ENCODE data around the gene RUNX3.

DNA sequence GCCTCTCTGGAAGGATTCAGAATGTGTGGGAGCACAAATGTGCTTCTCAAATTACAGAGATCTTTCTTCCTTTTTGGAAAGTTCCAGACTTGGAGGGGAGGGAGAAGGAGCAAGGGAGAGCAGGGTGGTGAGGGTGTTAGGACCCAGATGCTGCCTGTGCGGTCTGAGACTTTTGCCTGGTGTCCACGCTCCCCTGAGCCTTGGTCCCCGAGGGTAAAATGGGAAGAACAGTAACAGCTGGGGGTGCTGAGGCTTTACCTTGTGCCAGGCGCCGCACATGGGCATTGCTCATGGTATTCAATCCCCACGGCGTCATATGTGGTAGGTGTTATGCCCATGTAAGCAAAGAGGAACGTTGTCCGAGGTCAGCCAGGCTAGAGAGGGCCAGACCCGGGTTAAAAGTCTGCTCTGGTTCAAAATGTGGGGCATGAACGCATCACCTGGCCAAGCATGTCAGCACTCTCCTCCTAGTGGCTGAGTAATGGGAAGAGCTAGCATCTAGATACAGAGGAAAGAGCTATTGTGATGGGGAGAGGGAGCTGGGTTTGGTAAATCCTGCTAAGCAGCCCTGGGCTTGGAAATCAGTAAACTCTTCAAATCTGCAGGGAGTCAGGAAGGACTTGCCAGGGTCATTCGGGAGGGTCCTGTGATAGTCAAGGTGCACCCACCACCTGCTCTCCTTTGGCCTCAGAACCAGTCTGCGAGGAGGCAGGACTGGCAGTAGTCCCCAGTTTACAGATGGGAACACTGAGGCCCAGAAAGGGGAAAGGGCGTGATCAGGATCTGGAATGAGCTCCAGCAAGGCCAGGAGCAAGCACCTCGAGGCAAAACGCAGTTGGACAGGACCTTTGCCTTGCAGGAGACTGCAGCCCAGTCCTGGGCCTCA is 4.5 kb upstream of the RUNX3 start:
- TF ChIP-seq, protein P1, sequence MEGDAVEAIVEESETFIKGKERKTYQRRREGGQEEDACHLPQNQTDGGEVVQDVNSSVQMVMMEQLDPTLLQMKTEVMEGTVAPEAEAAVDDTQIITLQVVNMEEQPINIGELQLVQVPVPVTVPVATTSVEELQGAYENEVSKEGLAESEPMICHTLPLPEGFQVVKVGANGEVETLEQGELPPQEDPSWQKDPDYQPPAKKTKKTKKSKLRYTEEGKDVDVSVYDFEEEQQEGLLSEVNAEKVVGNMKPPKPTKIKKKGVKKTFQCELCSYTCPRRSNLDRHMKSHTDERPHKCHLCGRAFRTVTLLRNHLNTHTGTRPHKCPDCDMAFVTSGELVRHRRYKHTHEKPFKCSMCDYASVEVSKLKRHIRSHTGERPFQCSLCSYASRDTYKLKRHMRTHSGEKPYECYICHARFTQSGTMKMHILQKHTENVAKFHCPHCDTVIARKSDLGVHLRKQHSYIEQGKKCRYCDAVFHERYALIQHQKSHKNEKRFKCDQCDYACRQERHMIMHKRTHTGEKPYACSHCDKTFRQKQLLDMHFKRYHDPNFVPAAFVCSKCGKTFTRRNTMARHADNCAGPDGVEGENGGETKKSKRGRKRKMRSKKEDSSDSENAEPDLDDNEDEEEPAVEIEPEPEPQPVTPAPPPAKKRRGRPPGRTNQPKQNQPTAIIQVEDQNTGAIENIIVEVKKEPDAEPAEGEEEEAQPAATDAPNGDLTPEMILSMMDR (IDR thresholded peaks at IDR 0.05): no peak
- TF ChIP-seq POLR2A (IDR thresholded peaks at IDR 0.05): no peak

All from thyroid gland (tissue), 4 donors.